Endothelial cell of umbilical vein (primary cell): Measurements from ENCODE around the gene ATF3.

Source experiments
- POLR2A ChIP-seq: IDR thresholded peaks from 2 replicates; pipeline ENCODE4 v1.6.1; 2012; ENCODE audit warnings: low read depth, mild to moderate bottlenecking, control low read depth, low read length
- POLR2AphosphoS5 ChIP-seq: IDR thresholded peaks from 2 replicates; pipeline ENCODE4 v1.6.1; 2012; ENCODE audit warnings: low read depth, mild to moderate bottlenecking, control low read depth, low read length, moderate library complexity; ENCODE audit not compliant: insufficient read depth
- TF ChIP-seq, protein P1 (sequence below), 2 donors: IDR thresholded peaks; 1 replicate in 1 of 2; 2 replicates in 1 of 2; pipeline ENCODE4 v1.5.1; 2011; ENCODE audit warnings: low read length in 2 of 2, mild to moderate bottlenecking in 2 of 2, moderate library complexity in 2 of 2, control low read depth in 1 of 2, inconsistent platforms in 1 of 2, low read depth in 1 of 2; ENCODE audit not compliant: insufficient read depth in 1 of 2; ENCODE audit errors: extremely low read depth in 1 of 2

DNA sequence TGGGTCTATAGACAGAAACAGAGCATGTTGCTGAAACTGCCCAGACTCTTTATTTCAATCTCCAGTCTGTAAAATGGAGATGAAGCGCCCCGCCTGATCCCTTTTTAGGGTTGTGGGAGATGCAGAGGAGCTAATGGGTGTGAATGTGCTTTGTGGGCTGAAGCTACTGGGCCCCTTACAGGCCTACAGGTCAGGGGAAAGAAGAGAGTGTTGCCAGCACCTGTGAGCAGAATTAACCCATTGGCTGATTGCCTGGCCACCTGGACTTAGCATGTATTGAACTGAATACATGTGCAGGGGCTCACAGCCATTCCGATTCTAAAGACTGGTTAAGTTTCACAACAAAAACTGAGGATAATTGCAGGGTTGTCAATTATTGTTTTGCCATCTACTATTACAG is 13.9 kb upstream of the ATF3 start:
- TF ChIP-seq POLR2A, result no peak
- TF ChIP-seq, protein P1, sequence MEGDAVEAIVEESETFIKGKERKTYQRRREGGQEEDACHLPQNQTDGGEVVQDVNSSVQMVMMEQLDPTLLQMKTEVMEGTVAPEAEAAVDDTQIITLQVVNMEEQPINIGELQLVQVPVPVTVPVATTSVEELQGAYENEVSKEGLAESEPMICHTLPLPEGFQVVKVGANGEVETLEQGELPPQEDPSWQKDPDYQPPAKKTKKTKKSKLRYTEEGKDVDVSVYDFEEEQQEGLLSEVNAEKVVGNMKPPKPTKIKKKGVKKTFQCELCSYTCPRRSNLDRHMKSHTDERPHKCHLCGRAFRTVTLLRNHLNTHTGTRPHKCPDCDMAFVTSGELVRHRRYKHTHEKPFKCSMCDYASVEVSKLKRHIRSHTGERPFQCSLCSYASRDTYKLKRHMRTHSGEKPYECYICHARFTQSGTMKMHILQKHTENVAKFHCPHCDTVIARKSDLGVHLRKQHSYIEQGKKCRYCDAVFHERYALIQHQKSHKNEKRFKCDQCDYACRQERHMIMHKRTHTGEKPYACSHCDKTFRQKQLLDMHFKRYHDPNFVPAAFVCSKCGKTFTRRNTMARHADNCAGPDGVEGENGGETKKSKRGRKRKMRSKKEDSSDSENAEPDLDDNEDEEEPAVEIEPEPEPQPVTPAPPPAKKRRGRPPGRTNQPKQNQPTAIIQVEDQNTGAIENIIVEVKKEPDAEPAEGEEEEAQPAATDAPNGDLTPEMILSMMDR (IDR thresholded peaks at IDR 0.05; ENCODE audit: extremely low read depth in 1 of 2, insufficient read depth in 1 of 2, low read depth in 1 of 2, low read length in 2 of 2), result no peak
- TF ChIP-seq POLR2AphosphoS5, result no peak
